Smooth muscle cell of the brain vasculature (primary cell): ENCODE measurements around the gene SEMA4C.
A peak's percentile ranks its signal among the peaks of the same experiment; 100 is the strongest.

ENCODE experiments used
- DNase-seq: peaks from one replicate; pipeline ENCODE4 v3.0.0-alpha.2; 2012; ENCODE audit warnings: low read depth, low spot score

SEMA4C gene

GRCh38 chr2:96869822-96870625 is at the start of gene SEMA4C:
Gene SEMA4C, minus strand, starts transcription at chr2:96870080. Its CDS starts 2,194 bp downstream, at chr2:96867886.
- DNase-seq = no peak

- DNase-seq = no peak
Measured at GRCh38 chr2:96918754-96919550, 49.1 kb upstream of the SEMA4C start.

GRCh38 chr2:96918092-96918753 is 48.3 kb upstream of the SEMA4C start:
- no peak for DNase-seq

- no peak for DNase-seq
Measured at GRCh38 chr2:96916646-96917543, 47.0 kb upstream of the SEMA4C start.

- no peak for DNase-seq
Measured at GRCh38 chr2:96916156-96916630, 46.3 kb upstream of the SEMA4C start.

GRCh38 chr2:96914332-96914731 is 44.5 kb upstream of the SEMA4C start:
- no peak for DNase-seq

- no peak for DNase-seq
Measured at GRCh38 chr2:96913398-96914202, 43.7 kb upstream of the SEMA4C start.

GRCh38 chr2:96913117-96913397 is 43.2 kb upstream of the SEMA4C start:
- DNase-seq = no peak

GRCh38 chr2:96912346-96913116 is 42.7 kb upstream of the SEMA4C start:
- DNase-seq = no peak

GRCh38 chr2:96909611-96910021 is 39.7 kb upstream of the SEMA4C start:
- DNase-seq = no peak

- DNase-seq = peak; percentile 43
Measured at GRCh38 chr2:96907115-96908041, 37.5 kb upstream of the SEMA4C start.

GRCh38 chr2:96906729-96907114 is 36.8 kb upstream of the SEMA4C start:
- DNase-seq = peak; percentile 81

- DNase-seq = no peak
Measured at GRCh38 chr2:96903815-96904214, 33.9 kb upstream of the SEMA4C start.

GRCh38 chr2:96903318-96903717 is 33.4 kb upstream of the SEMA4C start:
- no peak for DNase-seq

GRCh38 chr2:96900237-96900636 is 30.4 kb upstream of the SEMA4C start:
- DNase-seq = no peak

- no peak for DNase-seq
Measured at GRCh38 chr2:96899413-96899741, 29.5 kb upstream of the SEMA4C start.

- DNase-seq = no peak
Measured at GRCh38 chr2:96898641-96899412, 28.9 kb upstream of the SEMA4C start.

GRCh38 chr2:96898135-96898505 is 28.2 kb upstream of the SEMA4C start:
- no peak for DNase-seq
